Progenitor cell of endocrine pancreas (in vitro differentiated cells): ENCODE data around the gene RASA1. TPM values are rescaled to one million over a fixed set of nuclear protein-coding genes. Genes with fewer than 3 reads are reported as not detected.
A peak's percentile ranks its signal among the peaks of the same experiment; 100 is the strongest.

Source experiments
- DNase-seq: peaks from one replicate; pipeline ENCODE4 v3.0.0; 2021; ENCODE audit warnings: low spot score; ENCODE audit not compliant: unreplicated experiment
- H3K27ac Mint-ChIP-seq: 2 replicates; pipeline ENCODE4 v1.8.0; 2021; ENCODE audit warnings: mild to moderate bottlenecking, moderate library complexity, mixed read lengths
- H3K27me3 Mint-ChIP-seq: 2 replicates; pipeline ENCODE4 v1.8.0; 2021; ENCODE audit warnings: mixed read lengths
- H3K36me3 Mint-ChIP-seq: 2 replicates; pipeline ENCODE4 v1.8.0; 2022; ENCODE audit warnings: mixed read lengths; ENCODE audit not compliant: insufficient read depth
- H3K4me1 Mint-ChIP-seq: 2 replicates; pipeline ENCODE4 v1.8.0; 2021; ENCODE audit warnings: low read depth, mixed read lengths
- H3K4me3 Mint-ChIP-seq: 2 replicates; pipeline ENCODE4 v1.8.0; 2021; ENCODE audit warnings: low read depth, mild to moderate bottlenecking, moderate library complexity, mixed read lengths
- H3K9me3 Mint-ChIP-seq: 2 replicates; pipeline ENCODE4 v1.8.0; 2021; ENCODE audit warnings: low read depth, mixed read lengths
- CTCF ChIP-seq: fragments of 200-600 bp; sonication (generic); IDR thresholded peaks from one replicate; pipeline ENCODE4 v1.5.0; 2021; ENCODE audit warnings: antibody characterized with exemption, mild to moderate bottlenecking; ENCODE audit not compliant: unreplicated experiment
- total RNA-seq: library from RNA; stranded (reverse); gene quantifications from 2 replicates; pipeline ENCODE4 v1.2.1, GENCODE V29; 2021

RASA1 gene
- total RNA-seq, 1 donor from 2014 or later = 42.6 TPM

- Mint-ChIP-seq H3K4me3 (no peak overlapping the region), H3K27me3 (no peaks in the 10 kb centered on the region), H3K36me3 (peaks cover 3% of the 10 kb centered on the region), H3K9me3 (no peaks in the 10 kb centered on the region), H3K27ac (no peak overlapping the region), H3K4me1 (peaks cover 21% of the 10 kb centered on the region)
- no peak for DNase-seq
- TF ChIP-seq CTCF = no peak
Observed at GRCh38 chr5:87327998-87328397, 60.3 kb downstream of the RASA1 start.

- peaks cover 15% of the 10 kb centered on the region for H3K4me1 Mint-ChIP-seq
- H3K9me3 Mint-ChIP-seq = no peaks in the 10 kb centered on the region
- no peak overlapping the region for H3K27ac Mint-ChIP-seq
- no peaks in the 10 kb centered on the region for H3K27me3 Mint-ChIP-seq
- H3K36me3 Mint-ChIP-seq = peaks cover 7% of the 10 kb centered on the region
- no peak for TF ChIP-seq CTCF
- H3K4me3 Mint-ChIP-seq = no peak overlapping the region
- DNase-seq = no peak
Observed at GRCh38 chr5:87329114-87329513, 61.4 kb downstream of the RASA1 start.

- Mint-ChIP-seq H3K9me3 (peaks cover 7% of the 10 kb centered on the region), H3K36me3 (peaks cover 29% of the 10 kb centered on the region), H3K27me3 (no peaks in the 10 kb centered on the region), H3K4me3 (no peak overlapping the region), H3K27ac (no peak overlapping the region), H3K4me1 (no peaks in the 10 kb centered on the region)
- TF ChIP-seq CTCF = no peak
- no peak for DNase-seq
Observed at GRCh38 chr5:87339986-87340385, 72.3 kb downstream of the RASA1 start.

- no peak for TF ChIP-seq CTCF
- Mint-ChIP-seq H3K27ac (peak overlapping the region; percentile 2), H3K9me3 (peaks cover 7% of the 10 kb centered on the region), H3K27me3 (no peaks in the 10 kb centered on the region), H3K4me1 (no peaks in the 10 kb centered on the region), H3K36me3 (peaks cover 28% of the 10 kb centered on the region), H3K4me3 (no peak overlapping the region)
- DNase-seq = no peak
Observed at GRCh38 chr5:87340716-87341115, 73.0 kb downstream of the RASA1 start.

GRCh38 chr5:87347272-87347671 lies 79.6 kb downstream of the RASA1 start:
- Mint-ChIP-seq H3K9me3 (peaks cover 7% of the 10 kb centered on the region), H3K27me3 (no peaks in the 10 kb centered on the region), H3K36me3 (peaks cover 21% of the 10 kb centered on the region), H3K27ac (no peak overlapping the region), H3K4me1 (no peaks in the 10 kb centered on the region), H3K4me3 (no peak overlapping the region)
- TF ChIP-seq CTCF = no peak
- no peak for DNase-seq
